Stomach (tissue), 9 donors: ENCODE measurements around the gene RACGAP1. TPM values are rescaled to one million over a fixed set of nuclear protein-coding genes. Genes with fewer than 3 reads are reported as not detected.

ENCODE experiments used
- DNase-seq, 2 donors: peaks; one replicate each; pipeline versions ENCODE4 v3.0.0 to v3.0.0-alpha.2; 2013 to 2019
- H3K27ac ChIP-seq, 5 donors: fragments of 200-600 bp in 4 of 5; sonication (generic) in 4 of 5; one replicate each; pipeline ENCODE4 v1.5.1; 2013 to 2019; ENCODE audit warnings: mild to moderate bottlenecking in 1 of 5, moderate library complexity in 1 of 5
- H3K27me3 ChIP-seq, 3 donors: fragments of 200-600 bp; sonication (generic); one replicate each; pipeline ENCODE4 v1.5.1; 2017 to 2019; ENCODE audit warnings: mixed run types in 1 of 3
- H3K36me3 ChIP-seq, 4 donors: fragments of 200-600 bp; sonication (generic); 1 replicate in 3 of 4; 2 replicates in 1 of 4; pipeline ENCODE4 v1.5.1; 2016 to 2019
- H3K4me1 ChIP-seq, 4 donors: fragments of 200-600 bp; sonication (generic); one replicate each; pipeline ENCODE4 v1.5.1; 2016 to 2019
- H3K4me3 ChIP-seq, 4 donors: fragments of 200-600 bp; sonication (generic) in 3 of 4; one replicate each; pipeline ENCODE4 v1.5.1; 2016 to 2019; ENCODE audit warnings: mild to moderate bottlenecking in 1 of 4
- H3K9me3 ChIP-seq, 4 donors: fragments of 200-600 bp; sonication (generic); one replicate each; pipeline ENCODE4 v1.5.1; 2016 to 2019
- CTCF ChIP-seq, 7 experiments: fragments of 450-650 bp in 4 of 7; fragments of 200-600 bp in 3 of 7; sonication (generic) in 3 of 7; IDR thresholded peaks; one replicate each; pipeline ENCODE4 v1.5.1; 2016 to 2019; ENCODE audit warnings: antibody characterized with exemption in 7 of 7, control low read depth in 2 of 7, mild to moderate bottlenecking in 1 of 7
- EP300 ChIP-seq: sonication (generic); formaldehyde crosslinking; IDR thresholded peaks from one replicate; pipeline ENCODE4 v1.6.1; 2017; ENCODE audit warnings: antibody characterized with exemption
- POLR2A ChIP-seq, 4 donors: fragments of 450-650 bp; IDR thresholded peaks; one replicate each; pipeline ENCODE4 v1.6.1; 2016; ENCODE audit warnings: antibody characterized with exemption in 4 of 4, control low read depth in 2 of 4, mild to moderate bottlenecking in 1 of 4, moderate library complexity in 1 of 4
- POLR2AphosphoS5 ChIP-seq, 3 donors: sonication (generic); formaldehyde crosslinking; IDR thresholded peaks; one replicate each; pipeline ENCODE4 v1.6.1; 2016; ENCODE audit warnings: antibody characterized with exemption in 3 of 3
- WGBS, 5 donors: extraction: QIAGEN DNeasy Blood & Tissue Kit in 3 of 5; methylation state at CpG; one replicate each; pipeline versions ENCODE4 v1.1.5 to v1.1.7; 2013 to 2018; 5-methylcytosine and 5-hydroxymethylcytosine counted together
- intact Hi-C: fragments of 100-400 bp; cut with DNase I; formaldehyde crosslinking; loops from one replicate; pipeline ENCODE4 v1.15.1; 2023; ENCODE audit warnings: low total_unique reads
- polyA plus RNA-seq, 3 donors: library from polyadenylated mRNA; stranded (reverse); fragments of 200-250 nt; gene quantifications; one replicate each; pipeline ENCODE4 v1.2.3, GENCODE V29; 2013
- total RNA-seq, 5 donors: library from RNA; depleted of rRNA; stranded (reverse); fragments of >200 nt; gene quantifications; one replicate each; pipeline versions ENCODE4 v1.1.0 to v1.2.3, GENCODE V29; 2014 to 2016
- donor health status: healthy with polysubstance abuse.
- donor health status: Bipolar disorder and iron deficiency.
- donor health status: healthy.

Gene RACGAP1
- total and polyA plus RNA-seq, 8 donors = 7.9 to 36.7 (median 12.7) TPM

DNA sequence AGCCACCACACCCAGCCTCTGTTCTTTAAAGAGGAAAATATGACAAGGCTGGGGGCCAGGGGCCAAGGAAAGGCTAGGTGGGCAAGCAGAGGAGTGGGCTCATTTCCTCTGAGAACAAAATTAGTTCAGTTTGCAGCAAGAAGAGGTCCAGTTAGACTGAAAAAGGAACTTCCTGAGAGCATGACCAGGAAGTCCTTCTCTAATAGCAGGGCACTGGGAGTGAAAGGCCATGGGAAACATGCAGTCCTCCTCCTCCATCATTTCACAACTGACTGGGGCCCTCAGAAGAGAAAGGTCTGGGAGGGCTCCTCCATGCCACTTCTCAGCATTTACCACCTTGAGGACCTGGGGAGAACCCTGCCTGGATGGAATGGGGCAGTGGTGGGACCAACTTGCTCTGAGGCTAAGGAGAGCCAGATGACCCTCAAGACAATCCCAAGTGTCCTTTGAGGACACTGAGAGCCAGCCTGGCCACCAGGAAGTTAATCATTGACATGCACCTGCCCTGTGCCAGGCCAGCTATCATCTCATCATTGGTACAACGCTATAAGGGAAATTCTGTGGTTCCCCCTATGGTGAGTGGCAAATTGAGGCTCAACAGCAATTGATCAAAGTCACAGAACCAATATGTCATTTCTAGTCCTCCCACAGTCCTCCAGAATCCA is 72.8 kb downstream of the RACGAP1 start:
- 31 to 48% (median 41%) methylated on average over 1 of the region's 1 CpG for WGBS, 5 donors
- intact Hi-C loops = no loop called here
- no peak overlapping the region for H3K4me3 ChIP-seq
- H3K27me3 ChIP-seq = peaks cover 0 to 62% (median 11%) of the 10 kb centered on the region in 3 donors
- H3K27ac ChIP-seq = no peak overlapping the region
- H3K4me1 ChIP-seq = peaks cover 0 to 19% (median 8%) of the 10 kb centered on the region in 4 donors
- no peaks in the 10 kb centered on the region for H3K36me3 ChIP-seq
- no peaks in the 10 kb centered on the region for H3K9me3 ChIP-seq
- no peak for DNase-seq
- TF ChIP-seq CTCF (IDR thresholded peaks at IDR 0.05) (no peak), POLR2A (IDR thresholded peaks at IDR 0.05) (no peak), POLR2AphosphoS5 (IDR thresholded peaks at IDR 0.05) (no peak), EP300 (no peak)

DNA sequence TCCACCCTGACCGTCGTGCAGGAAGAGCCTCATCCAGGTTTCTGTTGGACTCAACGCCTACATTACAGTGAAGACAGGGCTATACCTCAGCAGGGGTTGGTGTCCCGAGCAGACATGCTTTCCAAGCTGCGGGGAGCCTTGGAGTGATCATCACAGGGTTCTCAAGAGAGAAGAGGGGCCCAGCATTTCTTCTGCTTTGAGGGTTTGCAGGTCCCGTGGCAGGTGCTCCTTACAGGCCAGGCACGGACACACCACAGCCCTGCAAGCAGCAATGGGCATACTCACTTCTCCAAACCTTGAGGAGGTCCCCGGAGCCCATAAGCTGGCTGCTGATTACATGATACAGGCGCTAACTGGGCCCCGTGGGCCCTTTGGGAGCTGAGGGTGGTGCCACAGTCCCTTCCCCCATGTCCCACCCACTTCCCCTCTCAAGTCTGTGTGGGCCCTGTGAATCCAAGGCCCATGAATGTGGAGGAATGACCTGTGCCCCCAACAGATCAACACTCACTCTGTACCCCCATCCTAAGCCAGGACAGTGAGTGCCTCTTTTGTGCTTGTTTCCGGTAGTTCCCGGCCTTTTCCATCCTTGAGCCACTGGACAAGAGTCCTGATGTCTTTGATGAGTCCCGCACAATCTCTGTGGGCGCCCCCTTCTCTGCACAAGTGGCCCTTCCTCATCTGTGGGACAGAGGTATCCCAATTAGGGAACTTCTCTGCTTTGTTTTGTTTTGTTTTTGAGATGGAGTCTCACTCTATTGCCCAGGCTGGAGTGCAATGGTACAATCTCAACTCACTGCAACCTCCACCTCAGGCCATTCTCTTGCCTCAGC is 73.7 kb downstream of the RACGAP1 start:
- H3K4me1 ChIP-seq = peaks cover 0 to 19% (median 8%) of the 10 kb centered on the region in 4 donors
- intact Hi-C loops = no loop called here
- 76 to 89% (median 85%) methylated on average over 13 to 14 of the region's 14 CpGs for WGBS, 5 donors
- TF ChIP-seq EP300 = no peak
- no peak for TF ChIP-seq CTCF (IDR thresholded peaks at IDR 0.05)
- no peak for TF ChIP-seq POLR2A (IDR thresholded peaks at IDR 0.05)
- TF ChIP-seq POLR2AphosphoS5 (IDR thresholded peaks at IDR 0.05) = no peak
- no peak overlapping the region for H3K4me3 ChIP-seq
- H3K27me3 ChIP-seq = peaks cover 0 to 53% (median 11%) of the 10 kb centered on the region in 3 donors
- no peaks in the 10 kb centered on the region for H3K9me3 ChIP-seq
- no peak overlapping the region for H3K27ac ChIP-seq
- H3K36me3 ChIP-seq = no peaks in the 10 kb centered on the region
- no peak for DNase-seq

- no peak within 1 kb of the TSS for H3K4me3 ChIP-seq
- WGBS, 5 donors = 78 to 87% (median 85%) methylated on average over 26 to 32 of the region's 32 CpGs
- no peak for TF ChIP-seq POLR2A (IDR thresholded peaks at IDR 0.05)
- H3K4me1 ChIP-seq = peaks cover 0 to 19% (median 12%) of the 10 kb centered on the region in 4 donors
- H3K27ac ChIP-seq = no peak within 1 kb of the TSS
- H3K9me3 ChIP-seq = no peaks in the 10 kb centered on the region
- peak in 1 of 2 donors; percentile 62 for DNase-seq
- no peaks in the 10 kb centered on the region for H3K36me3 ChIP-seq
- peaks cover 0 to 42% (median 10%) of the 10 kb centered on the region in 3 donors for H3K27me3 ChIP-seq
- intact Hi-C loops = no loop called here
Measured at GRCh38 chr12:49950273-49951251, 74.7 kb downstream of the RACGAP1 start, which contains the start of gene AQP2. TSS of gene AQP2 (plus strand) at chr12:49950737. CDS start at chr12:49950831, 94 bp downstream.

GRCh38 chr12:49949866-49950265 is 75.4 kb downstream of the RACGAP1 start:
- no peak for DNase-seq
- H3K27ac ChIP-seq = no peak overlapping the region
- intact Hi-C loops = no loop called here
- no peak for TF ChIP-seq EP300
- no peak for TF ChIP-seq POLR2AphosphoS5 (IDR thresholded peaks at IDR 0.05)
- no peak for TF ChIP-seq CTCF (IDR thresholded peaks at IDR 0.05)
- no peak for TF ChIP-seq POLR2A (IDR thresholded peaks at IDR 0.05)
- peaks cover 0 to 35% (median 3%) of the 10 kb centered on the region in 3 donors for H3K27me3 ChIP-seq
- H3K4me3 ChIP-seq = no peak overlapping the region
- peaks cover 0 to 21% (median 12%) of the 10 kb centered on the region in 4 donors for H3K4me1 ChIP-seq
- WGBS, 5 donors = 93 to 100% (median 95%) methylated on average over 3 of the region's 3 CpGs
- H3K9me3 ChIP-seq = no peaks in the 10 kb centered on the region
- H3K36me3 ChIP-seq = no peaks in the 10 kb centered on the region
